Fibroblast of the conjunctiva (primary cell): Measurements from ENCODE around the gene FLYWCH1.

ENCODE experiments used
- DNase-seq: peaks from one replicate; pipeline ENCODE4 v3.0.0-alpha.2; 2010; ENCODE audit warnings: low read depth

The FLYWCH1 gene

DNA sequence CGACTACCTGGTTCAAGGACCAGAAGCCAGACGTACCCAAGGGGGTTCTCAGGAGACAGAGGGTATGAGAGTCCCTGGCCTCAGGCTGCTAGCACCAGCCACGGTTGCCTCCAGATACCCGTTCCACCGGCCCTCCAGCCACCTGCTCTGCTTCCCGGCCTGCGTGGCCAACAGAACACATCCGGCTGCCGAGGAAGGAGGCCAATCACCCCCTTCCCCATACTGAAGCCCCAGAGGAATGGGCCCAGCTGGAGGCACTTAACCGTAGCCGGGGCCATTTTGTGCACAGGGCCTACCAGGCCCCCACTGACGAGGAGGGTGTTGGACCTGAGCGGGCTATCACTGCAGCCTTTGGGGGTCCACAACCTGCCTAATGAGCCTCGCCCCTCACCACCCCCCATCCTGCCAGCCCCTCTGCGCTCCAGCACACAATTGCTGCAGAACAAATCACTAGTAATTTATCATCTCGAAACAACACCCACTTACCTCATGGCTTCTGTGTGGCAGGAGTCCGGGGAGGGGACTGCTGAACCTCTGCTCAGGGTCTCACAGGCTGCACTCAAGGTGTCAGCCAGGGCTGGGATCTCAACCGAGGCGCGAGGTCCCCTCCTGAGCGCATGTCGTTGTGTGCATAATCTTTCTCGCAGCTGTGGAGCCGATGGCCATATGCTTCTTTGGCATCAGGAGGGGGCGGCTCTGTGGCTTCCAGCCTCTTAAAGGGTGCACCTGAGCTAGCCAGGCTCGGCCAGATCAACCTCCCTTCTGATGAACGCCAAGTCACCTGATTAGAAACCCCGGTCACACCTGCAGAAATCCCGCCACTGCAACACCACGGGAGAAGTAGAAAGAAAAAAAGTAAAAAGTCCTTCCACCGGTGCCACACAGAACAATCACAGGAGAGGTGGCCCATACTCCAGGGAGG, 42.2 kb downstream of the FLYWCH1 start:
- no peak for DNase-seq

DNA sequence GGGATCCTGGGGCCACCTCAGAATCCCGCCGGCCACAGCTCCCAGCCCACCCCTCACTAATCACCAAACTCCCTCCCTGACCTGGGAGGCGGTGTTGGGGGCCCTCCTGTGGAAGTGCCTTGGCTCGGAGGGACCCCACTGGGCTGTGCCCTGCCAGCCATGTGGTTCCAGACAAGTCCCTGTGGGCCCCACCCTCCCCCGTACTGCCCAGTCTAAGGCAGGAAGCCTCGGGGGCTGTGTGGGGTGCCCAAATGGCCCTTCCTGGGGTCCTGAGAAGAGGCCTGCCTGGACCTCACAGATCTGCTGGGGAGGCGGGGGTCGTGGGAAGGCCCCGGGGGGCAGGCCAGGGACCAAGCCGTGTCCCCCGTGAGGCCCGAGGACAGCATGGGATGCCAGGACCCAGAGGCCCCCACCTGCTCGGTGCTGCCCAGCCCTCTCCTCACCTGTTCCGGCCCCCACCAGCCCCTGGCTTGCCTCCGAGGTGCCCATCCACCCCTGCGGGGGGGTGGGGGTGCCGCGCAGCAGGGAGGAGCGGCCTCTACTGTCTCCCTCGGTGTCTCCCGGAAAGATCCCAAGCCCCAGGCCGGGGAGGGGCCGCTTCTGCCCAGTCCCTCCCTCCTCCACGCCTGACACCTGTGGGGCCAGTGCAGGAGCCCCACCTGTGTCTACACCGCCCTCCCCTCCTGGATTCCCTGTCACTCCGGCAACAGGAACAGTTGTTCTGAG, 43.1 kb downstream of the FLYWCH1 start:
- no peak for DNase-seq

DNA sequence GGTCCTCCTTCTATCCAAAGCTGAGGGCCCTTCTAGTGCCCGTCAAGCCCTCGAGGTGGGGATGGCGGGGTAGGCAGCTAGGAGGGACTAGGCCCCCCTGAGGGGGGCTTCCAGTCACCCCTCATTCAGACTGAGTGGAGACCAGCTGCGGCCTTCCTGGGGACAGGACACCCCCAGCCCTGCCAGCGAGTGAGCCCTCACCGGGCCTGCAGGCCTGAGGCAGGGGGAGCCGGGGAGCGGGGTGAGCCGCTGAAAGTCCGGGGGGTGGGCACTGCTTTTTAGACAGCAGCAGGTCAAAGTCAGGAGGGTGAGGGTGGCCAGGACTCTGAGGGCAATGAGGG, 43.7 kb downstream of the FLYWCH1 start:
- DNase-seq = no peak

DNA sequence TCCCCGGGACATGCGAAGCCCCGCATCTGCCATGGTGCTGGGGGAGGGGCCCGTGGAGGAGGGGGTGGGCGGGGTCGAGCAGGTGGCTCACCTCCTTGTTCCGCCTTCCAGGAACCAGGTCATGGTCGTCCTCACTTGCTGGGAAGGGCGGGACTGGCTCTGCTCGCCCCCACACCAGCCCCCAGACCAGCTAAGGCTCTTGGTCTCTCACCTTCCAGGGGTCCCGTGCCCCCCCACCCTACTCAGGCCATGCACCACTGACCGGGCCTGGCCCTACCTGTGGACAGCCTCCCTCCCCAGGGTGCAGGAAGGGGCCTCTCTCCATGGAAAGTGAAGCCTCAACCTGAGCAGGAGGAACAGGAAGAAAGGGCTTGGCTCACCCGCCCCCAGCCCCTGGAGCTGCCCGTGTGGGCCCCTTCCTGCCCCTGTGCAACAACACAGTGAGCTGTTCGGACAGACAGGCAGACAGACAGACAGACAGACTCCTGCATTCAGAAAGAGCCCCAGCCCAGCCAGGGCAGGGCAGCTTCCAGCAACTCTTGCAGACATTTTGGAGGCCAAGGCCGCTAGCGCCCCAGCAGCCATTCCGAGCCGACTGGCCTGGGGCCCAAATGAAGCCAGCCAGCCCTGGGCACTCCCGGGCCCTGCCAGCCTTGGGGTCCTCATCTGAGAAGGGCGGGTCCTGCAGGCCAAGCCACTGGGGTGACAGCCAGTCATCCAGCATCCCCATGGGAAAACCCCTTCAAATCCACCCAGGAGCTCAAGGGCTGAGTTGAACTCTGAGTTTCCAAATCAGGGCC, 44.2 kb downstream of the FLYWCH1 start:
- no peak for DNase-seq

DNA sequence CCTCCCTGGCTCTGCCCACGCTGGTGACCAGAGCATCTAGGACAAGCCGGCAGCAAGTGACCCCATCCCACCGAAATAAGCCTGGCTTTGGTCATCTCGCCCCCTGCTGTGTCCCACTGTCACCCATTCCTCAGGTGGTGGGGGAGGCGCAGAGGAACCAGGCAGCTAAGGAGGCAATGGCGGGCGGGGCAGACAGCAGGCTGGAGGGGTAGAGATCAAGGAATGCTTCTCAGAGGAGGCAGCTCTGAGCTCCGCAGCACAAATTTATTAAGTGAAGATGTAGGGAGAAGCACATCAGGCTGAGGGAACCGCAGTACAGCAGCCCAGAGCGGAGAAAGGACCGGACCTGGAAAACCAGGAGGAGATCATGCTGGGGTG, 44.8 kb downstream of the FLYWCH1 start:
- no peak for DNase-seq

DNA sequence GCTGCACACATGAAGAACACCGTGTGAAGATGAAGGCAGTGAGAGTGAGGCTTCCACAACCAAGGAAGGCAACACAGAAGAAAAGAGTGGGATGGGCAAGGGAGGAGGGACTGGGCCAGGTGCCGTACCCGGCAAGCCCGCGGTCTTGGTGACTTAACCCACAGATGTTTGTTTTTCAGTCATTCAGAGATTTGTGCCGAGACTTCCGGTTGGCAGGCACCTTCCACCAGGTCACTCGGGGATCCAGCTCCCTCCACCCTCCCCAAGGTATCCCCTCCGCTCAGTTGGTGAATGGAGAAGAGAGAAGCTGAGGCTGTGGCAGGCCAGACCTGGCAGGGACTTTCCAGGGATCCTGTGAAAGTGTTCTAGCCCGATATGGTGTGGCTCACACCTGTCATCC, 47.5 kb downstream of the FLYWCH1 start:
- DNase-seq = no peak

DNA sequence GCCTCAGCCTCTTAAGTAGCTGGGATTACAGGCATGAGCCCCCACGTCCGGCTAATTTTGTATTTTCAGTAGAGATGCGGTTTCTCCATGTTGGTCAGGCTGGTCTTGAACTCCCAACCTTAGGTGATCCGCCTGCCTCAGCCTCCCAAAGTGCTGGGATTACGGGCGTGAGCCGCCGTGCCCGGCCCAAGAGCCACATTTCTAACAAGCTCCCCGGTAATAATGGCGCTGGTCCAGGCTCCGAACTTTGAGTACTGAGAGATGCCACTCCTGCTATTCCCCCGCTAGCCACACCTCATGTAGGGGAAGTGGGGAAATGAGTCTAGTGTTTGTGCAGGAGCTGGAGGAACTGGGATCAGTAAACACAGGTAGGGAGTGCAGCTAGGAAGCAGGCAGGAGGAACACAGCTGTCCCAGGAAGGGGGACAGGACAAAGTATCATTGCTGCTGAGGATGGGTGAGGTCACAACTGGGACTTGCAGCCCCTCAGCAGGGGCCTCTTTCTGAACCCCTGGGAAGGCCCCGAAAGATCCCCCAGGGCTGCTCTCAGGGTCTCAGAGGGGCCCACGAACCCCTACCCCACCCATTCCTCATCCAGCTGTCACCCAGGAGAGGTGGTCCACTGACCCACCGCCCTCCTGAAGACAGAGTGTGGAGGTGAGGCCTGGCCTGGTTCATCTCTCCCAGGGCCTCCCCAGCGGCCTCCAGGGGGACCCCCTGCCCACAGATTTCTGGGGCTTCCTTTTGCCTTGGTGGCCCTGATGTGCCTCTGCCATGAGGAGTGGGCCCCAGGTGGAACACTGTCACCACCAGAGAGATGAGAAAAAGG, 48.7 kb downstream of the FLYWCH1 start:
- DNase-seq = no peak

DNA sequence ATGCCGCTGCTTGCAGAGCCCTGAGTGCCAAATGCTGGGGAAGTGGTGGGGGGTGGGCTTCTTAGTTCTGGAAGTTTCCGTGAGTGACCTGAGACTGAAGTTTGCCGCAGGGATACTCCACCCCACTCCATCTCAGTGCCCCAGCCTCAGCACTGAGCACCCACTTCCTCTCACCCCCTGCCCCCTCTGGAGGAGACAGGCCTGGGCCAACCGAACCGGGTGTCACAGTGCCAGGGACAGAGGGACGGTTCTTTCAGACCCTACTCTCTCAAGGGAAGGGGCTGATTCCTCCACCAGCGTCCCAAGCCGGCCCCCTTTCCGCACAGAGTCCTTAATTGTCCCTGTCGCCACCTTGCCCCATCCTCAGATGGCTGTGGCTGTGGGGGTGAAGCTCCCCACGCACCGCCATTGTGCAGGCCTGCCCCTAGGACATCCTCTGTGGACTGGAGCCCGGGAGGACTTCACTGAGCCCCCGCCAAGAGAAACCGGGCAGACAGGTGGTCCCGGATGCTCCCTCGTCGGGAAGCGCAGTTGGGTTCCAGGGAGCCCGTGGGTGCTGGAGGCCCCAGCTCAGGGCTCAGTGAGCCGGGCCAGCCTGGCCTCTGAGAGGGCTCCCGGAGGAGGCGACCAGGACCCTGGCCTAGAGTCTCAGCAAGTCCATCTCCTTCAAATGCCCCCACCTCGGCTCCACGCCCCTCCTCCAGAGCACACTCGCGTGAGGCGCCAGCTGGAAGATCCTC, 50.8 kb downstream of the FLYWCH1 start:
- DNase-seq = no peak

DNA sequence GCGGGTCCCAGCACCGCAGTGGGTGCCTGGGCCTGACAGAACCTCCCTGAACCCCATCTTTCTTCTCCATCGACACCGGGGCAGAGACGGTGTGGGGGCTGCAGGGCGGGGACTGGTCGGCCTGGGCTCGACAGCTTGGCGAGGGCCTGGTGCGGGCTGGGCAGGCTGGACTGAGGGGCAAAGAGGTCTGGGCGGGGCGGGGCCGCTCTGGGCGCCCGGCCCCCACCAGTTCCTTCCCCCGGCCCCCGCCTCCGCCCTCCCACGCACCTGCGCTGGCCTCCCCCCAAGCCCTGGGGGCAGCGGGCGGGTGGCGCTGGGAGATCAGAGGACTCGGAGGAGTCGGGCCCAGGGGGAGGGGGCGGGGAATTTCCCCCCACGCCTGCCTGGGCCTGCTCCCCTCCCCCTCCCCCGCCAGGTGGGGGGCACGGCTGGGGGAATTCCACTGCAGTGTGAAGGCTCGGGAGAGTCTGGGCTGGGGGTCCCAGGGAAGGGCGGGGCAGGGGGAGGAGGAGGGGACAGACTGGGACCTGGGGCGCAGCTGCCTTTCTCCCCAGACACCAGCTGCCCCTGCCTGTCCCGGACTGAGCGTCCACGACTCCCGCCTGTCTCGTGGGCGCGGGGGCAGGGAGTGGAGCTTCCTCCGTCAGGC, 51.5 kb downstream of the FLYWCH1 start:
- DNase-seq = no peak

DNA sequence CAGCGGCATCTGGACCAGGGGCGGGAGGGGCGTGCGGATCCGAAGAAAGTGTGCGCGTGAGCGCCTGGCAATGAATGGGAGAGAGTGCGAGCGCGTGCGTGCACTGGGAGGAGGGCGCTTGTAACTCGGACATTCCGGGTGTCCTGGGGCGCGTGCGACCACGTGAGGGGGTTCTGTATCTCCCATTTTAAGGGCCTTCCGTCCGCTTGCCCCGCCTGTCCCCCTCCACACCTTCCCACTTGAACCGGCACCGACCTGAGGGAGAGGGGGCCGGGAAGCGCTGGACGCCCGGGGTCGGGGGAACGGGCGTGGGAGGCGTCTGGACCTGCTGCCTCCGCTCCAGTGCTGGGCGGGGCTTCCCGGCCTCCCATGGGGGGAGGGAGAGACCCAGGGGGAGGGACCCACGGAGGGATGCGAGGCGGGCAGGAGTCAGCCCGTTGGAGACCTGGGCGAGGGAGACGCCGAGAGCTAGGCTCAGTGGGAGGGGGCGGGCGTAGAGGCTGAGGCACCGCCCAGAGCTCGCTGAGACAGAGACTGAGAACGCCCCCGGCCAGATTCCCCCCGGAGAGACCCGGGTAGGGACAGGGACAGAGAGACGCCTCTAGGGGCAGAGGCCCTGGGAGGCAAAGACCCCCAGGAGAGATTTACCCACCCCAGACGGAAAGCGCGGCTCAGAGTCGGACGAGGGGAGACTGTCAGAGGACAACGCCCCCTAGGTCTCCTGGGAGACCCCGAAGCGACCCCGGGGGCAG, 52.2 kb downstream of the FLYWCH1 start, which contains the start of gene KREMEN2:
Gene KREMEN2 (plus strand): TSS at position 553 of the 752 bp plus-strand sequence. CDS start 246 bp downstream, outside the sequence.
- no peak for DNase-seq

DNA sequence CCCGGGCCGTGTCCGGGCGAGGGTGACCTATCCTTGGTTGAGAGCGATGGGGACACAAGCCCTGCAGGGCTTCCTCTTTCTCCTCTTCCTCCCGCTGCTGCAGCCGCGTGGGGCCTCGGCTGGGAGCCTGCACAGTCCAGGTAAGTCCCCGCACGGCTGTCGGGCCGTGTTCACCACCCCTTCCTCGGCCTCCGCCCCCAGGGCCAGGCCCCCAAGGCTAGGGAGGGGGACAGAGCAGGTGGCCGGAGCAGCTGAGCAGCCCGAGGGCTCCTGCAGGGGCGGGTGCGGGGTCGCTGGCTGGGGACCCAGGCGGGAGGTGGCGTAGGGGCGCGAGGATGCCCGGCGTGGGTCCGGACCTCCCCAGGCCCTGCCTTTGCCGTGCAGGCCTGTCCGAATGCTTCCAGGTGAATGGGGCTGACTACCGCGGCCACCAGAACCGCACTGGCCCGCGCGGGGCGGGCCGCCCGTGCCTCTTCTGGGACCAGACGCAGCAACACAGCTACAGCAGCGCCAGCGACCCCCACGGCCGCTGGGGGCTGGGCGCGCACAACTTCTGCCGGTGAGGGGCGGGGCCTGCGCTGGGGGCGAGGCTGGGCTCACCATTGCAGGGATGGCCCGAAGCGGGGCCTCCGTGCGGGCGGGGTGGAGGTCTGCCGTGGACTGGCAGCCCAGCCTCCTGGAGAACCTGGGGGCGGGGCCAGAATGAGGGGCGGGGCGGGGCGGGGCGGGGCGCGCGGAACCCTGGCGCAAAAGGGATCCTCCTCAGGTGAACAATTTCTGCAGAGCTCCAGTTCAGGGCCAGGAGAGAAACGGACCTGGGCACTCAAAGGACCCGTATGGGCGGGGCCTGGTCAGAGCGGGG, 53.0 kb downstream of the FLYWCH1 start:
- no peak for DNase-seq

DNA sequence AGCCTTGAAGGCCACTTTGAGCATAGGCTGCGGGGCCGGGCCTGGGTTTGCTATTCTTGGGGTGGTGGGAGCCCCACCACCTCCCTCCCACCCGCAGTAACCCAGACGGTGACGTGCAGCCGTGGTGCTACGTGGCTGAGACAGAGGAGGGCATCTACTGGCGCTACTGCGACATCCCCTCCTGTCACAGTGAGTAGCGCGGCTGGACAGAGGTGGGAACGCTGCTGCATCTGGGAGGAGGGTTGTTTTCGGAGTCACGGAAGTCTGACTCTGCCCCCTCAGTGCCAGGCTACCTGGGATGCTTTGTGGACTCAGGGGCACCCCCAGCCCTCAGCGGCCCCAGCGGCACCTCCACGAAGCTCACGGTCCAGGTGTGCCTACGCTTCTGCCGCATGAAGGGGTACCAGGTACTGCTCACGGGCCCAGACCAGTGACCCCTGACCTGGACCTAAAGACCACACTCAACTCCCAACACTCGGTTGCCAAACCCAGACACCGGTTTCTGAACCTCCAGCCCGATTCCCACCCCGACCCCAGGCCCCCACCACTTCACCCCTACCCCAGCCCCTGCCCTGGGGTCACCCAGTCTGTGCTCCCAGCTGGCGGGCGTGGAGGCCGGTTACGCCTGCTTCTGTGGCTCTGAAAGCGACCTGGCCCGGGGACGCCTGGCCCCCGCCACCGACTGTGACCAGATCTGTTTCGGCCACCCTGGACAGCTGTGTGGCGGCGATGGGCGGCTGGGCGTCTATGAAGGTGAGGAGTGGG, 54.5 kb downstream of the FLYWCH1 start:
- no peak for DNase-seq

DNA sequence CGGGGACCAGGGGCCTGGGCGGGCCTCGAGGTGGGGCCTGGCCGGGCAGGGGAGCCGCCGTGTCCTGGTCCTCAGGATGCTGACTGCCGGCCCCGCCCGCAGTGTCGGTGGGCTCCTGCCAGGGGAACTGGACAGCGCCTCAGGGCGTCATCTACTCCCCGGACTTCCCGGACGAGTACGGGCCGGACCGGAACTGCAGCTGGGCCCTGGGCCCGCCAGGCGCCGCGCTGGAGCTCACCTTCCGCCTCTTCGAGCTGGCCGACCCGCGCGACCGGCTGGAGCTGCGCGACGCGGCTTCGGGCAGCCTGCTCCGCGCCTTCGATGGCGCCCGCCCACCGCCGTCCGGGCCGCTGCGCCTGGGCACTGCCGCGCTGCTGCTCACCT, 55.1 kb downstream of the FLYWCH1 start:
- no peak for DNase-seq

DNA sequence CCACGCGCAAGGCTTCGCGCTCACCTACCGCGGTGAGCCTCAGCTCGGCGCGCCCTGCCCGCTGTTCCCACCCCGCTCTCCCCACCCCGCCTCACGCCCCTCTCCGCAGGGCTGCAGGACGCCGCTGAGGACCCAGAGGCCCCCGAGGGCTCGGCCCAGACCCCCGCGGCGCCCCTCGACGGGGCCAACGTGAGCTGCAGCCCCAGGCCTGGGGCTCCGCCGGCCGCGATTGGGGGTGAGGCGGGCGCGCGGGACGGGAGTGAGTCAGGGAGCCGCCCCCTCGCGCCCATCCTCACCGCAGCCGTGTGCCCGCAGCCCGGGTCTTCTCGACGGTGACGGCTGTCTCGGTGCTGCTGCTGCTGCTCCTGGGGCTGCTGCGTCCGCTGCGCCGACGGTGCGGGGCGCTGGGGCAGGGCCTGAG, 55.5 kb downstream of the FLYWCH1 start:
- no peak for DNase-seq

DNA sequence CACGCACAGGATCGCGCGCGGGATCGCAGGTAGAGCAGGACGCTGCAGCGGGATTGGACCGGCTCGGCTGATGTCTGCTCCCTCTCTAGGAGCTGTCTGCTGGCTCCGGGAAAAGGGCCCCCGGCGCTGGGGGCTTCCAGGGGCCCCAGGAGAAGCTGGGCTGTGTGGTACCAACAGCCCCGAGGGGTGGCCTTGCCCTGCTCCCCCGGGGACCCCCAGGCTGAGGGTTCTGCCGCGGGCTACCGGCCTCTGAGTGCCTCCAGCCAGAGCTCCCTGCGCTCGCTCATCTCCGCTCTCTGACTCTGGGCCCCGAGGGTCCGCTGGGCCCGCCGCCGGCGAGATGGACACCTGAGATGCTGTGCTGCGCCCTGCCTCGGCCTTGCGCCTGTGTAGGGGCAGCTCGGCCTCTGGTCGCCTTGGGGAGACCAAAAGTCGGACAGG, 56.0 kb downstream of the FLYWCH1 start:
- DNase-seq = no peak

DNA sequence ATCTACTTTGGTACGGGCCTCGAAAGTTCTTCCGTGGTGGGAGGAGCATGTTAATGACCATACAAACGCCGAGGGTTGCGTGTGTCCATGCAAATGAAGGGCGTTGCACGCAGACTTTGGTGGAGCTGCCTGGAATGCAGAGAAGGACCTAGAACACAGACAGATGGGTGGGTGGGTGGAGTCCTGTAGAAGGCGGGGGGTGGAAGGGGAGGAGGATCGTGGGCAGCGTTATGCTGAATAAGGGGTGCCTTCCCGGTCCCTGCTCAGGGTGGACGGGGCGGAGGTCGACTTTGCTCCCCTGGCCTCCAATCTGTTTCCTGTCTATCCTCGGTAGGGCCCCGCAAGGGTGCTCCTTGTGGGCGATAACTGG, 56.6 kb downstream of the FLYWCH1 start:
- no peak for DNase-seq

DNA sequence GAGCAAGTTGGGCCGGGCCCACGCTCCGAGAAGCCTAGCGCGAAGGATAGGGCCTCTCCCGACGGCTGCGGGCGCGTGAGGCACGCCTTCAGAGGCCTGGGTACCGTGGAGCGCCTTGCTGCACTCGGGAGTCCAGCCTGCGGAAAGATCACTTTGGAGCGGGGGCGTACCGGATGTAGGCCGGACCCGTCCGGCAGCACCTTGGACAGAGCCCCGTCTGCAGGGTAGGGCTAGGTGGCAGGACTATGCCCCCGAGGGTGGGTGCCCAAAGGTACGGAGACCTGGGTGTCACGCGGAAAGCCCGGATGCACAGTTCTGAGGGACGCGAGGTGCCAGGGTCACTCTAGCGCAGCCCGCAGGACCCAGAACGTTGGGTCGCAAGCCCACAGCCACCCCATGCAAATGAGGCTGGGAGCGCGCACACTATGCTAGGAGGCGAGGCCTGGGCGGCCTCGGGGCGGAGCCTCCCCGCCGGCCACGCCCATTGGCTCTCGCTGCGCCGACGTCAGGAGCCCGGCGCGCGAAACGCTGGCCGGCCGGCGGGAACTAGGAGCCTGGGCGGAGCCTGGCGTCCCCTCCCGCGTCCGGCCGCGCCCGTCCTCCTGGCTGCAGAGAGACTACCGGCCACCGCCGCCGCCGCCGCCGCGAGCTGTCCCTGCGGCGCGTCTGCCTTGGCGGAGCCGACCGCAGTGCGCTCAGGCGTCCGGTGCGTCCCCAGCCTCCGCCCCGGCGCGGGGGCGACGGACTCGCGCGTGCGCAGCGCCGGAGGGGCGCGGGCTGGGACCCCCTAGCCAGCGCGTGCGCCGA, 57.2 kb downstream of the FLYWCH1 start, which contains the start of gene PAQR4:
Gene PAQR4 (plus strand): TSS at position 611 of the 807 bp plus-strand sequence. CDS start 327 bp downstream, outside the sequence.
- DNase-seq = peak; percentile 66
